Right atrium auricular region (tissue), 2 donors: ENCODE data around the gene LRP11. TPM values are rescaled to one million over a fixed set of nuclear protein-coding genes. Genes with fewer than 3 reads are reported as not detected.

ENCODE experiments used
- DNase-seq: peaks from one replicate; pipeline ENCODE4 v3.0.0-alpha.2; 2019; ENCODE audit warnings: low spot score
- H3K27ac ChIP-seq, 2 donors: fragments of 200-600 bp; sonication (generic); 1 replicate in 1 of 2; 2 replicates in 1 of 2; pipeline ENCODE4 v1.5.1; 2016 to 2019
- H3K27me3 ChIP-seq, 2 donors: fragments of 200-600 bp; sonication (generic); one replicate each; pipeline versions ENCODE4 v1.5.1 to v1.6.0; 2017 to 2019
- H3K36me3 ChIP-seq: fragments of 200-600 bp; sonication (generic); one replicate; pipeline ENCODE4 v1.5.1; 2016
- H3K4me1 ChIP-seq, 2 donors: fragments of 200-600 bp; sonication (generic); one replicate each; pipeline versions ENCODE4 v1.5.1 to v1.6.0; 2017 to 2019
- H3K4me3 ChIP-seq, 2 donors: fragments of 200-600 bp; sonication (generic); 1 replicate in 1 of 2; 2 replicates in 1 of 2; pipeline ENCODE4 v1.5.1; 2017 to 2019; ENCODE audit warnings: mild to moderate bottlenecking in 1 of 2, moderate library complexity in 1 of 2
- H3K9me3 ChIP-seq, 2 donors: fragments of 200-600 bp; sonication (generic); one replicate each; pipeline ENCODE4 v1.5.1; 2019
- total RNA-seq, 2 donors: library from RNA; depleted of rRNA; stranded (reverse); fragments of >200 nt; gene quantifications; one replicate each; pipeline ENCODE4 v1.1.0, GENCODE V29; 2016
- TF ChIP-seq, protein P1 (sequence below), 2 donors: fragments of 200-600 bp; sonication (generic); IDR thresholded peaks; one replicate each; pipeline ENCODE4 v1.5.1; 2019; ENCODE audit warnings: antibody characterized with exemption in 2 of 2

The LRP11 gene
- total RNA-seq, 2 donors from 2014 or later: 17.0 to 25.7 TPM

DNA sequence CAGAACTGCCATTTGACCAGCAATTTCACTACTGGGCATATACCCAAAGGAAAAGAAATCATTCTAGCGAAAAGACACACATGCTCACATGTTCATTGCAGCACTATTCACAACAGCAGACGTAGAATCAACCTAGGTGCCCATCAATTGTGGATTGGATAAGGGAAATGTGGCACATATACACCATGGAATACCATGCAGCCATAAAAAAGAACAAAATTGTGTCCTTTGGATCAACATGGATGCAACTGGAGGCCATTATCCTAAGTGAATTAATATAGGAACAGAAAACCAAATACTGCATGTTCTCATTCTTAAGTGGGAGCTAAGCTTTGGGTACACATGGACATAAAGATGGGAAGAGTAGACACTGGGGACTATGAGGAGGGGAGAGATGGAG is 17.7 kb upstream of the LRP11 start:
- DNase-seq: no peak
- H3K27ac ChIP-seq: no peak overlapping the region
- no peaks in the 10 kb centered on the region for H3K9me3 ChIP-seq
- H3K4me3 ChIP-seq: no peak overlapping the region
- H3K36me3 ChIP-seq: no peaks in the 10 kb centered on the region
- TF ChIP-seq, protein P1, sequence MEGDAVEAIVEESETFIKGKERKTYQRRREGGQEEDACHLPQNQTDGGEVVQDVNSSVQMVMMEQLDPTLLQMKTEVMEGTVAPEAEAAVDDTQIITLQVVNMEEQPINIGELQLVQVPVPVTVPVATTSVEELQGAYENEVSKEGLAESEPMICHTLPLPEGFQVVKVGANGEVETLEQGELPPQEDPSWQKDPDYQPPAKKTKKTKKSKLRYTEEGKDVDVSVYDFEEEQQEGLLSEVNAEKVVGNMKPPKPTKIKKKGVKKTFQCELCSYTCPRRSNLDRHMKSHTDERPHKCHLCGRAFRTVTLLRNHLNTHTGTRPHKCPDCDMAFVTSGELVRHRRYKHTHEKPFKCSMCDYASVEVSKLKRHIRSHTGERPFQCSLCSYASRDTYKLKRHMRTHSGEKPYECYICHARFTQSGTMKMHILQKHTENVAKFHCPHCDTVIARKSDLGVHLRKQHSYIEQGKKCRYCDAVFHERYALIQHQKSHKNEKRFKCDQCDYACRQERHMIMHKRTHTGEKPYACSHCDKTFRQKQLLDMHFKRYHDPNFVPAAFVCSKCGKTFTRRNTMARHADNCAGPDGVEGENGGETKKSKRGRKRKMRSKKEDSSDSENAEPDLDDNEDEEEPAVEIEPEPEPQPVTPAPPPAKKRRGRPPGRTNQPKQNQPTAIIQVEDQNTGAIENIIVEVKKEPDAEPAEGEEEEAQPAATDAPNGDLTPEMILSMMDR (IDR thresholded peaks at IDR 0.05): no peak
- H3K27me3 ChIP-seq: no peaks in the 10 kb centered on the region
- peaks cover 0 to 3% of the 10 kb centered on the region in 2 donors for H3K4me1 ChIP-seq

DNA sequence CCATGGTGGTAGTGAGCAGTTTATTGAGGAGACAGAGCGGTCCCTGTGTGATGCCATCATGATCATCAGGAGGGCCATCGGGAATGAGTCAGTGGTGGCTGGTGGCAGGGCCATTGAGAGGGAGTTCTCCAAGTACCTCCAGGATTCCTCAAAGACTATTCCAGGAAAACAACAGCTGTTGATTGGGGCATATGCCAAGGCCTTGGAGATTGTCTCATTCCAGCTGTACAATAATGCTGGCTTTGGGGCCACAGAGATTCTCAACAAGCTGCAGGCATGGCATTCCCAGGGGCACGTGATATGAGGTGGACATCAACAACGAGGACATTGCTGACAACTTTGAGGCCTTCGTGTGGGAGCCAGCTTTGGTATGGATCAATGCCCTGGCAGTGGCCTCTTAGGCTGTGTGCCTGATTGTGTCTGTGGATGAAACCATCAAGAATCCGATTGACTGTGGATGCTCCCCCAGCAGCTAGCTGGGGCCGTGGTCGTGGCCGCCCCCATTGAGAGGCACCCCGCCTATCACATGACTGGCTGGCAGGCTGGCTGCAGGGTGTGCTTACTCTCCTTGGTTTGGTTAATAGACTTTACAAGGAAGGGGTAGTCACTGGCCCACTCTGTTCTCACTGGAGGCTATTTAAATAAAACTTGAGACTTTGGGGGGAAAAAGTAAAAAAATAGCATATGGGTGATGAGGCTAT is 17.1 kb upstream of the LRP11 start:
- DNase-seq: no peak
- Histone ChIP-seq H3K36me3 (no peaks in the 10 kb centered on the region), H3K27ac (no peak overlapping the region), H3K4me3 (no peak overlapping the region), H3K27me3 (no peaks in the 10 kb centered on the region), H3K9me3 (no peaks in the 10 kb centered on the region), H3K4me1 (no peaks in the 10 kb centered on the region)
- TF ChIP-seq, protein P1 (IDR thresholded peaks at IDR 0.05): no peak

DNA sequence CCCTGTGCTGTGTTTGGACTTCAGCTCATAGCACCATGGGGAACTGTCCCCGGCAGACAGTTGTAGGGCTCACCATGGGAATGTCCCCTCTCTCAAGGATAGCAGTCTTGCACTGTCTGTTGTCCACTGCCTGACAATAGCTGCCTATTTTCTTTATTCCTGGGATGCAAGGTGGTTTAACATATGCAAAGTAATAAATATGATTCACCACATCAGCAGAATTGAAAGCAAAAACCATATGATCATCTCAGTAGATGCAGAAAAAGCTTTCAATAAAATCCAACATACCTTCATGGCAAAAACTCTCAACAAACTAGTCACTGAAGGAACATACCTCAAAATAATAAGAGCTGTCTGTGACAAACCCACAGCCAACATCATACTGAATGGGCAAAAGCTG is 13.5 kb upstream of the LRP11 start:
- Histone ChIP-seq H3K27ac (no peak overlapping the region), H3K27me3 (no peaks in the 10 kb centered on the region), H3K9me3 (peaks cover 0 to 1% of the 10 kb centered on the region in 2 donors), H3K4me1 (no peaks in the 10 kb centered on the region), H3K4me3 (no peak overlapping the region), H3K36me3 (no peaks in the 10 kb centered on the region)
- DNase-seq: no peak
- TF ChIP-seq, protein P1 (IDR thresholded peaks at IDR 0.05): no peak

GRCh38 chr6:149876241-149876933 is 12.2 kb upstream of the LRP11 start:
- Histone ChIP-seq H3K4me3 (no peak overlapping the region), H3K27ac (no peak overlapping the region), H3K36me3 (no peaks in the 10 kb centered on the region), H3K9me3 (peaks cover 0 to 10% of the 10 kb centered on the region in 2 donors), H3K27me3 (no peaks in the 10 kb centered on the region), H3K4me1 (no peaks in the 10 kb centered on the region)
- DNase-seq: no peak
- TF ChIP-seq, protein P1 (IDR thresholded peaks at IDR 0.05): no peak

GRCh38 chr6:149872233-149872632 is 8.1 kb upstream of the LRP11 start:
- Histone ChIP-seq H3K36me3 (no peaks in the 10 kb centered on the region), H3K4me3 (no peak overlapping the region), H3K9me3 (peaks cover 0 to 10% of the 10 kb centered on the region in 2 donors), H3K4me1 (no peaks in the 10 kb centered on the region), H3K27me3 (no peaks in the 10 kb centered on the region), H3K27ac (no peak overlapping the region)
- TF ChIP-seq, protein P1 (IDR thresholded peaks at IDR 0.05): no peak
- no peak for DNase-seq
